ENCODE results near the gene UMOD.

Gene UMOD

GRCh38 chr16:20291208-20292206 lies 61.0 kb downstream of the UMOD start:
- DNase-seq, result no peak

GRCh38 chr16:20289571-20289970 lies 62.9 kb downstream of the UMOD start:
- DNase-seq, result no peak

GRCh38 chr16:20285993-20286499 lies 66.5 kb downstream of the UMOD start:
- DNase-seq, result no peak
